Gastrocnemius medialis (tissue), 4 donors: ENCODE data around the gene KDM4C.

Experiments used
- POLR2A ChIP-seq, 2 donors: fragments of 450-650 bp; IDR thresholded peaks; one replicate each; pipeline ENCODE4 v1.6.1; 2017; ENCODE audit warnings: antibody characterized with exemption in 2 of 2, mild to moderate bottlenecking in 2 of 2, moderate library complexity in 2 of 2
- TF ChIP-seq, protein P1 (sequence below), 5 experiments: fragments of 450-650 bp in 3 of 5; fragments of 200-600 bp in 2 of 5; sonication (generic) in 2 of 5; IDR thresholded peaks in 4 of 5; conservative IDR thresholded peaks in 1 of 5; 1 replicate in 4 of 5; 2 replicates in 1 of 5; pipeline ENCODE4 v1.5.1; 2016 to 2019; ENCODE audit warnings: antibody characterized with exemption in 5 of 5, mild to moderate bottlenecking in 3 of 5, moderate library complexity in 3 of 5

DNA sequence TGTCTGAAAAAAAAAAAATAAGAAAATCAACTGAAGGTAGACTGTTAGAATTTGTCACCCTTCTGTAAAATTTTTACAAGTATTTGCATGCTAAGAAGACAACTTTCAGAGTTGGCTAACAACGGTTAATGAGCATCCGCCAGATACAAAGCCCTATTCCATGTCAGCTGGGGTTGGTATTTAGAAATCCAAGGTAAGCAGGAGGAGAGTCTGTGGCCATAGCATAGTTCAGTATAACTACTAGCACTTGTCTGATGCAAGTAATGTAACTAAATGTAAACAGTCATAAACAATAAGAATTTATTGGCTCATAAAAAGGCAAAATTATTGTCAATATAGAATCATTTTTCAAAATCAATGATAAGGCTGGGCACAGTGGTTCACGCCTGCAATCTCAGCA, 45.7 kb upstream of the KDM4C start:
- TF ChIP-seq, protein P1, sequence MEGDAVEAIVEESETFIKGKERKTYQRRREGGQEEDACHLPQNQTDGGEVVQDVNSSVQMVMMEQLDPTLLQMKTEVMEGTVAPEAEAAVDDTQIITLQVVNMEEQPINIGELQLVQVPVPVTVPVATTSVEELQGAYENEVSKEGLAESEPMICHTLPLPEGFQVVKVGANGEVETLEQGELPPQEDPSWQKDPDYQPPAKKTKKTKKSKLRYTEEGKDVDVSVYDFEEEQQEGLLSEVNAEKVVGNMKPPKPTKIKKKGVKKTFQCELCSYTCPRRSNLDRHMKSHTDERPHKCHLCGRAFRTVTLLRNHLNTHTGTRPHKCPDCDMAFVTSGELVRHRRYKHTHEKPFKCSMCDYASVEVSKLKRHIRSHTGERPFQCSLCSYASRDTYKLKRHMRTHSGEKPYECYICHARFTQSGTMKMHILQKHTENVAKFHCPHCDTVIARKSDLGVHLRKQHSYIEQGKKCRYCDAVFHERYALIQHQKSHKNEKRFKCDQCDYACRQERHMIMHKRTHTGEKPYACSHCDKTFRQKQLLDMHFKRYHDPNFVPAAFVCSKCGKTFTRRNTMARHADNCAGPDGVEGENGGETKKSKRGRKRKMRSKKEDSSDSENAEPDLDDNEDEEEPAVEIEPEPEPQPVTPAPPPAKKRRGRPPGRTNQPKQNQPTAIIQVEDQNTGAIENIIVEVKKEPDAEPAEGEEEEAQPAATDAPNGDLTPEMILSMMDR (IDR thresholded peaks at IDR 0.05 in 4 of 5, conservative IDR thresholded peaks at IDR 0.05 in 1 of 5): no peak
- no peak for TF ChIP-seq POLR2A (IDR thresholded peaks at IDR 0.05)
